ENCODE results near the gene RGS8. TPM values are rescaled to one million over a fixed set of nuclear protein-coding genes. Genes with fewer than 3 reads are reported as not detected.
A peak's percentile ranks its signal among the peaks of the same experiment; 100 is the strongest.
"Not testable (repeated sequence)": the region's sequence is repeated elsewhere in the genome, so short reads cannot be mapped to it uniquely, and the experiment has no call there.

RGS8 gene
- total RNA-seq, 1 donor from 2014 or later = not detected

- DNase-seq (ENCODE audit: low read depth) = no peak
These were observed 18.6 kb upstream of the RGS8 start for GRCh38 chr1:182702826-182703524.

- no peak for DNase-seq (ENCODE audit: low read depth)
These were observed 15.9 kb upstream of the RGS8 start for GRCh38 chr1:182700351-182700709.

- DNase-seq (ENCODE audit: low read depth) = peak; percentile 88
These were observed 15.3 kb upstream of the RGS8 start for GRCh38 chr1:182699393-182700350.

- no peak for DNase-seq (ENCODE audit: low read depth)
These were observed 14.6 kb upstream of the RGS8 start for GRCh38 chr1:182698971-182699370.

GRCh38 chr1:182693139-182693538 is 8.8 kb upstream of the RGS8 start:
- DNase-seq (ENCODE audit: low read depth) = not testable (repeated sequence)

- no peak for DNase-seq (ENCODE audit: low read depth)
These were observed 6.6 kb upstream of the RGS8 start for GRCh38 chr1:182690886-182691443.

- no peak for DNase-seq (ENCODE audit: low read depth)
These were observed 4.2 kb upstream of the RGS8 start for GRCh38 chr1:182688436-182689205.

- no peak for DNase-seq (ENCODE audit: low read depth)
These were observed 3.0 kb upstream of the RGS8 start for GRCh38 chr1:182687361-182687760.

GRCh38 chr1:182686446-182686845 is 2.1 kb upstream of the RGS8 start:
- DNase-seq (ENCODE audit: low read depth) = no peak

- no peak for DNase-seq (ENCODE audit: low read depth)
These were observed 828 bp upstream of the RGS8 start for GRCh38 chr1:182685215-182685614.

- DNase-seq (ENCODE audit: low read depth) = no peak
These were observed 1.4 kb downstream of the RGS8 start for GRCh38 chr1:182682898-182683501.

- no peak for DNase-seq (ENCODE audit: low read depth)
These were observed 2.0 kb downstream of the RGS8 start for GRCh38 chr1:182682406-182682805.

GRCh38 chr1:182681568-182681912 is 2.8 kb downstream of the RGS8 start:
- DNase-seq (ENCODE audit: low read depth) = no peak

GRCh38 chr1:182680901-182681567 is 3.4 kb downstream of the RGS8 start:
- DNase-seq (ENCODE audit: low read depth) = no peak

- no peak for DNase-seq (ENCODE audit: low read depth)
These were observed 4.0 kb downstream of the RGS8 start for GRCh38 chr1:182680408-182680807.

- DNase-seq (ENCODE audit: low read depth) = no peak
These were observed 4.7 kb downstream of the RGS8 start for GRCh38 chr1:182679684-182680083.

GRCh38 chr1:182677397-182678098 is 6.8 kb downstream of the RGS8 start:
- DNase-seq (ENCODE audit: low read depth) = no peak

GRCh38 chr1:182676274-182676673 is 8.1 kb downstream of the RGS8 start:
- DNase-seq (ENCODE audit: low read depth) = no peak

GRCh38 chr1:182674346-182675246 is 9.8 kb downstream of the RGS8 start:
- DNase-seq (ENCODE audit: low read depth) = peak; percentile 11
